Prostate gland (tissue), 2 donors: ENCODE data around the gene GSTT2. TPM values are rescaled to one million over a fixed set of nuclear protein-coding genes. Genes with fewer than 3 reads are reported as not detected.
"Not testable (repeated sequence)": the region's sequence is repeated elsewhere in the genome, so short reads cannot be mapped to it uniquely, and the experiment has no call there.

Experiments used
- DNase-seq: peaks from one replicate; pipeline ENCODE4 v3.0.0-alpha.2; 2019; ENCODE audit warnings: low spot score
- H3K27ac ChIP-seq, 2 donors: fragments of 200-600 bp; sonication (generic); 2 replicates each; pipeline ENCODE4 v1.5.1; 2017 to 2019
- H3K27me3 ChIP-seq: fragments of 200-600 bp; sonication (generic); replicated peaks from 2 replicates; pipeline ENCODE4 v1.5.1; 2019; ENCODE audit not compliant: insufficient read depth
- H3K36me3 ChIP-seq, 2 donors: fragments of 200-600 bp; sonication (generic); 1 replicate in 1 of 2; 2 replicates in 1 of 2; pipeline versions ENCODE4 v1.5.1 to v1.8.1; 2017 to 2019
- H3K4me1 ChIP-seq: fragments of 200-600 bp; sonication (generic); replicated peaks from 2 replicates; pipeline ENCODE4 v1.5.1; 2019
- H3K4me3 ChIP-seq, 2 donors: fragments of 200-600 bp; sonication (generic); 2 replicates each; pipeline ENCODE4 v1.5.1; 2017 to 2019
- H3K9me3 ChIP-seq: fragments of 200-600 bp; sonication (generic); 2 replicates; pipeline ENCODE4 v1.5.1; 2017
- POLR2A ChIP-seq: fragments of 450-650 bp; IDR thresholded peaks from one replicate; pipeline ENCODE4 v1.6.1; 2016; ENCODE audit warnings: antibody characterized with exemption, mild to moderate bottlenecking
- POLR2AphosphoS5 ChIP-seq: sonication (generic); formaldehyde crosslinking; IDR thresholded peaks from one replicate; pipeline ENCODE4 v1.6.1; 2017; ENCODE audit warnings: antibody characterized with exemption
- WGBS: methylation state at CpG from one replicate; pipeline ENCODE4 v1.1.5; 2018; 5-methylcytosine and 5-hydroxymethylcytosine counted together
- intact Hi-C: fragments of 100-400 bp; cut with DNase I; formaldehyde crosslinking; loops from one replicate; pipeline ENCODE4 v1.14.2; 2022
- total RNA-seq, 2 donors: library from RNA; depleted of rRNA; stranded (reverse); fragments of >200 nt; gene quantifications; one replicate each; pipeline ENCODE4 v1.1.0, GENCODE V29; 2016
- TF ChIP-seq, protein P1 (sequence below), 4 experiments: fragments of 200-600 bp in 2 of 4; fragments of 450-650 bp in 2 of 4; sonication (generic) in 2 of 4; IDR thresholded peaks; 1 replicate in 3 of 4; 2 replicates in 1 of 4; pipeline ENCODE4 v1.5.1; 2016 to 2019; ENCODE audit warnings: antibody characterized with exemption in 4 of 4, mild to moderate bottlenecking in 2 of 4, moderate library complexity in 2 of 4

GSTT2 gene
- total RNA-seq, 2 donors from 2014 or later: not detected

DNA sequence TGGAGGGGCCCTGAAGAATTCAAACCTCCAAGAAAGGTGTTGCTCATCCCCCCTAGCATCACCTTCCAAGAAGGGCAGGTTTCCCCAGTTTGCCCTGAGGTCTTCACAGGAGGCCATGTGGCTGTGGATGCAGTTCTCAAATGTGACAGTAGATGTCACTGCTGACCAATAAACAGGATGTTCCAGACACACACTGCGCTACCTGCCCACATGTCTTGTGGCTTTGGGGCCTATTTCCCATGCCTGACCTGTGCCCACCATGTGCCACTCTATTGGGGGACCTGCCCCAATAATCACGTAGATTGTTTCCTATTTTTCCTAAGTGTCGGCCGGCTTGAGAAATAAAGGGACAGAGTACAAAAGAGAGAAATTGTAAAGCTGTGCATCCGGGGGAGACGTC lies 4.5 kb downstream of the GSTT2 start:
- Histone ChIP-seq H3K9me3 (no peaks in the 10 kb centered on the region), H3K27me3 (no peaks in the 10 kb centered on the region), H3K27ac (no peak overlapping the region), H3K4me1 (no peaks in the 10 kb centered on the region), H3K4me3 (no peak overlapping the region), H3K36me3 (no peaks in the 10 kb centered on the region)
- no peak for TF ChIP-seq POLR2AphosphoS5
- TF ChIP-seq, protein P1, sequence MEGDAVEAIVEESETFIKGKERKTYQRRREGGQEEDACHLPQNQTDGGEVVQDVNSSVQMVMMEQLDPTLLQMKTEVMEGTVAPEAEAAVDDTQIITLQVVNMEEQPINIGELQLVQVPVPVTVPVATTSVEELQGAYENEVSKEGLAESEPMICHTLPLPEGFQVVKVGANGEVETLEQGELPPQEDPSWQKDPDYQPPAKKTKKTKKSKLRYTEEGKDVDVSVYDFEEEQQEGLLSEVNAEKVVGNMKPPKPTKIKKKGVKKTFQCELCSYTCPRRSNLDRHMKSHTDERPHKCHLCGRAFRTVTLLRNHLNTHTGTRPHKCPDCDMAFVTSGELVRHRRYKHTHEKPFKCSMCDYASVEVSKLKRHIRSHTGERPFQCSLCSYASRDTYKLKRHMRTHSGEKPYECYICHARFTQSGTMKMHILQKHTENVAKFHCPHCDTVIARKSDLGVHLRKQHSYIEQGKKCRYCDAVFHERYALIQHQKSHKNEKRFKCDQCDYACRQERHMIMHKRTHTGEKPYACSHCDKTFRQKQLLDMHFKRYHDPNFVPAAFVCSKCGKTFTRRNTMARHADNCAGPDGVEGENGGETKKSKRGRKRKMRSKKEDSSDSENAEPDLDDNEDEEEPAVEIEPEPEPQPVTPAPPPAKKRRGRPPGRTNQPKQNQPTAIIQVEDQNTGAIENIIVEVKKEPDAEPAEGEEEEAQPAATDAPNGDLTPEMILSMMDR (IDR thresholded peaks at IDR 0.05): peak in 2 of 4 experiments; percentile 23 to 30
- 43% methylated on average over 6 of the region's 6 CpGs for WGBS
- intact Hi-C loops: no loop called here
- no peak for DNase-seq

DNA sequence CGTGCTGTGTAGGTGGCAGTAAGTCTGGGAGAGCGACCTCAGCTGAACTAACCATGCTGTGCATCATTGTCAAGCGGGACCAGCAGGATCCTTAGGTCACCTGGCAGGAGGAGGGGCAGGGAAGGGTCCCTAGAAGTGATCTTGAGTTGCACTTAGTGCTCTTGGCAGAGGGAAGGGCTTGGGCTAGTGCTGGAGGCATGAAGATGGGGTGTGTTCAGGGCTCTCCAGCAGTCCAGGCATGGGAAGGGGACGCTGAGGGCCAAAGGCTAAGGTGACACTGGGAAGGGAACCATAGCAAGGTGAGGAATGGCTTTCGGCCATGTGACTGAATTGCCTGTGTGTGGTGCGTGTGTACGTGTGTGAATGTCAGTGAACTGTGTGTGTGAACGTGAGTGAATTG lies 6.2 kb downstream of the GSTT2 start:
- H3K27ac ChIP-seq, H3K27me3 ChIP-seq, H3K4me1 ChIP-seq, intact Hi-C loops, H3K36me3 ChIP-seq, DNase-seq, H3K9me3 ChIP-seq, H3K4me3 ChIP-seq: not testable (repeated sequence)
- 85% methylated on average over 5 of the region's 8 CpGs for WGBS

DNA sequence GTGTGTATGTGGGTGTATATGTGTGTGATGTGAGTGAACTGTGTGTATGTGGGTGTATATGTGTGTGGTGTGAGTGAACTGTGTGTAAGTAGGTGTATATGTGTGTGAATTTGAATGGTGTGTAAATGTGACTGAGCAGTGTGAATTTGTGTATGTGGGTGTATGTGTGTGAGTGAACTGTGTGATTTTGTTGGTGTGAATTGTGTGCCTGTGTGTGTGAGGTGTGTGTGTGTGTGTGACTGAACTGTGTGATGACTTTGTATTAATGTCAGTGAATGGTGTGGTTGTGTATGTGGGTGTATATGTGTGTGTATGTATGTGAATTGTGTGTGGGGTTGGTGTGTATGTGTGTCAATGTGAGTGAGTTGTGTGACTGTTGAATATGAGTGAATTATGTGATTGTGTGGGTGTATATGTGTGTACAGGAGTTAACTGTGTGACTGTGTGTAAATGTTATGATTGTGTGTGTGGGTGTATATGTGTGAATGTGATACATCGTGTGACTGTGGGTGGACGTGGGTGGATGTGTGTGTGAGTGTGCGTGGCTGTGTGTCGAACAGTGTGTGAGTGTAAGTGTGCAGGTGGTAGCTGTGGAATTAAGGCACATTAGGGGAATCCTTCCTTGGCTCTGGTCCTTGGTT lies 6.7 kb downstream of the GSTT2 start:
- H3K36me3 ChIP-seq, H3K27me3 ChIP-seq, H3K4me1 ChIP-seq, H3K4me3 ChIP-seq, intact Hi-C loops, H3K9me3 ChIP-seq, DNase-seq, H3K27ac ChIP-seq: not testable (repeated sequence)
- 63% methylated on average over 4 of the region's 4 CpGs for WGBS

DNA sequence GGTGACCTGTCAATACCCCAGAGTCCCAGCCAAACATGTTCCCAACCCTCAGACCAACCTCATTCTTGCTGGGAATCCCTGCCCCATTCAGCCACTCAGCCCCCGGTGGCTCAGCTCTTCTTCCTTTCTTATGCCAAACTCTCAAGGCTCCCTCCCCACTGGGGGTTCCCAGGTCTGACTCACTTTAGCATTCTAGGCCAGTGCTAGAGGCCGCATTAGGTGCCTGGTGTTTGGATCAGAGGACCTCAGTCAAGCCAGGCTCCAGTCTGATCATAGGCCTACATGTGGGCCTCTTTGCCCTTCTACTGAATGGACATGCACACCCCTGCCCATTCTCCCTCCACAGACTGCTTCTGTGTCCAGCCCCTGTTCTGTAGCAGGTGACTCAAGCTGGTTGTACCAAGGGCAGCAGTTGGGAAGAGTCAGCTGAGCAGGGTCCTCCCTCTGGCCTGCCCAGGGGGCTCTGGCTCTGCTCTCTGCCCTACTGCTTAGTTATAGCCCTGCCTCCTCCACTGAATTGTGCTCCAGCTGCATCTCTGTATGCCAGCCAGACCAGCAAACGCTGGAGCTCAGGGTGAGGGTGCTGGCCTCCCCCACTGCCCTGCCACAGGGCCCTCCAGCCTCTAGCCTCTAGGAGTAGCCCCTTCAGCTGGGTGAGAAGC lies 9.8 kb downstream of the GSTT2 start:
- H3K4me3 ChIP-seq, H3K27me3 ChIP-seq, H3K36me3 ChIP-seq, H3K4me1 ChIP-seq, DNase-seq, intact Hi-C loops, H3K27ac ChIP-seq, H3K9me3 ChIP-seq: not testable (repeated sequence)
- WGBS: 86% methylated on average over 1 of the region's 3 CpGs

DNA sequence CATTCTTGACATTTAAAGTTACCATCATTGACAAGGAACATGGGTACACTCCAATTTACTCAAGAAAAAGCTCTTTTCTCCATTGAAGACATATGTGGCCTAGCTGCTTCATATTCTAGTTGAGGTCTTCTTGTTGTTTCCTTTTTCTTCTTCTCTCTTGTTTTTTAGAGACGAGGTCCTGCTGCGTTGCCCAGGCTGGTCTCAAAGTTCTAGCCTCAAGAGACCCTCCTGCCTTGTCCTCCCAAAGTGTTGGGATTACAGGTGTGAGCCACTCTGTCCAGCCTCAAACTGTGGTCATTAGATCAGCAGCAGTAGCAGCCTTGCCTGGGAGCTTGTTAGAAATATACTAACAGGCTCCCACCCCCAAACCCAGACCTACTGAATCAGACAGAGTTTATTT lies 13.1 kb downstream of the GSTT2 start:
- H3K27me3 ChIP-seq, intact Hi-C loops: not testable (repeated sequence)
- 55% methylated on average over 2 of the region's 2 CpGs for WGBS

DNA sequence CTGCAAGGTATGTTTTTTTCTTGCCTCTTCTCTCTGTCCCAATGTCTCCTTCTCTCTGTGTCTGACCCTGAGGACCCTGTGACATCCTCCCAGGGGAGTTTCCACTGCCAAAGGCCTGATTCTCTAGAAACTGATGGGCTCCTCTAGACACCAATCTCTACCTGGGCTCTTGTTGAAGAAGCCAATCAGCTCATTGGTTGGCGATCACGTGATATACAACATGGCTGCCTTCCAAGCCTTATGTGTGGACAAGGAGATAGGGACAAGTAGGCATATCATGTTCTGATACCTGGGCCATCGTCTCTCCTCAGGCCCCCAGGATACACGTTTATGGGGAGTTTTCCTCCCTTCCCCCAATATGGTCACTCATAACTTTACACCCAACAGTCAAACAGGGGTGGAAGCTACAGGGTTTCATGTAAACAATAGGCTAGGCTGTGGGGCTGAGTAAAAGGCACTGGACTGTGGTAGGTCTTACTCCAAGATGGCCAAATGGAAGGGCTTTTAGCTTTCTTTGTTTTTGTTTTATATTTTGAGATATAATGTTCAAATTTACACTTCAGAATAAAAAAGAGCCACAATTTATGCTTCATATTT lies 13.7 kb downstream of the GSTT2 start:
- DNase-seq, H3K9me3 ChIP-seq, H3K27me3 ChIP-seq, H3K27ac ChIP-seq, H3K4me1 ChIP-seq, H3K36me3 ChIP-seq, H3K4me3 ChIP-seq, intact Hi-C loops: not testable (repeated sequence)
- 62% methylated on average over 4 of the region's 4 CpGs for WGBS

More for the DNA sequence above, 13.1 kb downstream of the GSTT2 start:
- H3K4me1 ChIP-seq, DNase-seq, H3K27ac ChIP-seq, H3K36me3 ChIP-seq, H3K9me3 ChIP-seq, H3K4me3 ChIP-seq: not testable (repeated sequence)

DNA sequence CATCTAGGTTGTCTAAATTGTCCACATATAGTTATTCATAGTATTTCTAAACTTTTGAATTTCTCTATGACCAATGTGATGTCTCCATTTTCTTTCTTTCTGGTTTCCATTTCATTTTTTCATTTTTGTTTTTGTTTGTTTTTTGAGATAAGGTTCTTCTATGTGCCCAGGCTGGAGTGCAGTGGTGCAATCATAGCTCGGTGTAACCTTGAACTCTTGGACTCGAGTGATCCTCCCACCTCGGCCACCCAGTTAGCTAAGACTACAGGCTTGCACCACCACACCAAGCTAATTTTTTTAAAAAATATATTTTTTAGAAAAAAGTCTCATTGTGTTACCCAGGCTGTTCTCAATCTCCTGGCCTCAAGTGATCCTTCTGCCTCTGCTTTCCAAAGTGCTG lies 17.2 kb downstream of the GSTT2 start:
- intact Hi-C loops: no loop called here
- WGBS: 99% methylated on average over 3 of the region's 3 CpGs
- Histone ChIP-seq H3K4me1 (no peaks in the 10 kb centered on the region), H3K27ac (no peak overlapping the region), H3K4me3 (no peak overlapping the region), H3K27me3 (no peaks in the 10 kb centered on the region), H3K36me3 (no peaks in the 10 kb centered on the region), H3K9me3 (no peaks in the 10 kb centered on the region)
- TF ChIP-seq POLR2AphosphoS5: no peak
- no peak for TF ChIP-seq POLR2A
- TF ChIP-seq, protein P1 (IDR thresholded peaks at IDR 0.05): no peak
- no peak for DNase-seq

DNA sequence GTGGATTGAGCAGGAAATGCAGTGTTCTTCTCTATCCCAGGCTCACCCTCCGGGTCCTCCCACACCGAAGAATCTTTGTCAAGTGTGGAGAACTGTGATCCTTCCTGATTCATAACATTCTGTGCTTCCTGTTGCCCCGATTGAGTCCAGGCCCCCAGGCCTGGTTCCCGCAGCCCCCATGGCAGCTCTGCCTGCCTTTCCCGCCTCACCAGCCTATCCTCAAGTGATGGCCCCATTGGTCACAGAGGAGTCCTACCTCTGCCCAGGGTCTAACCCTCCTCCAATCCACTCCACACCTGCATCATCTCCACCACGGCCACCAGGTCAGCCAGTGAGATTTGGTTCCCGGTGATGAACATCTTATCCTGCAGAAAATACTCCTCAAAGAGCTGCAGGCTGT lies 19.8 kb downstream of the GSTT2 start:
- H3K27ac ChIP-seq, H3K4me1 ChIP-seq, H3K27me3 ChIP-seq, H3K4me3 ChIP-seq, H3K9me3 ChIP-seq, H3K36me3 ChIP-seq, intact Hi-C loops, DNase-seq: not testable (repeated sequence)
- 79% methylated on average over 7 of the region's 7 CpGs for WGBS
